ENCODE results near the gene ASAP3. TPM values are rescaled to one million over a fixed set of nuclear protein-coding genes. Genes with fewer than 3 reads are reported as not detected.
A peak's percentile ranks its signal among the peaks of the same experiment; 100 is the strongest.

Gene ASAP3
- total and polyA plus RNA-seq, 2 of the 13 experiments (the other 11 are each of a cell fraction or from before 2014, with no cell fraction given): 32.6 to 37.0 TPM

DNA sequence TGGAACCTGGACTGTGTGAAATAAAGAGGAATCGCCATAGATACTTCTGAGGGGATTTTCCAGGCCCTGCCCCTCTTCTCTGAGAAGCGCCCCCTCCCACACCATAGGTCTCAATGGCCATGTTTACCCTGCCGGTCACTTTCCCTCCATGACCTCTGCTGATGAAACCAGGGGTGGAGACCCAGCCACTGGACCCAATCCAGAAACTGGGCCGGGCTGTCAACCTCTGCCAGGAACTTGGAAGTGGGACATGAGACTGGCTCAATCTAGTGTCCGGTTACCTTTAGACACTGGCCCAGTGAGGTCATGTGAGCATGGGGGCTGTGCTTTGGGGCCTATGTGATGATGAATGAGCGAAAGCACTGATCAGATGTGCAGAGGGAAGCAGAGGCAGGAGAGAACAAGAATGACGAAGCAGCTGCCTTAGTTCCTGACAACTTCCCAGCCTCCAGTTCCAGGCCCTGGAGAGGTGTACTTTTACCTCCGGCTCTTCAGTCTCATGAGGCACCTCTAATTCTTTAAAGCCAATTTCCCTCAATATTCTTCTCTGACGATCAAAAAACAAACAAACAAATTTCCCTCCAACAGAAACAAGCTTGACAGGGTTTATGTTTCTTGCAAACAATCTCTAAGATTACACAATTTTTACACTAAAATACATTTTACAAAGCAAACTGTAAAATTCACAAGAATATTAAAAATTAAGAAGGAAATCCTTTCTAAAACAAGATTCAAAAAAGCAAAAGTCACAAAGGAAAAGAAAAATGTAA, 4.9 kb downstream of the ASAP3 start (continued):
- no peak; the same call in 1 of the 2 replicates for TF ChIP-seq ZBTB42 (CRISPR knock-in tag; IDR thresholded peaks at IDR 0.05)
- TF ChIP-seq SNAI1 (CRISPR knock-in tag; IDR thresholded peaks at IDR 0.05; ENCODE audit: borderline replicate concordance): 0 out of 2 replicates have a peak, but pooled peaks have one; percentile 68
- no peak for TF ChIP-seq ZNF180 (CRISPR knock-in tag; IDR thresholded peaks at IDR 0.05; ENCODE audit: borderline replicate concordance, low read depth)
- no peak for TF ChIP-seq ZNF18 (CRISPR knock-in tag; IDR thresholded peaks at IDR 0.05; ENCODE audit: insufficient replicate concordance)
- TF ChIP-seq FOSL1 (CRISPR knock-in tag; IDR thresholded peaks at IDR 0.05; ENCODE audit: borderline replicate concordance): no peak
- TF ChIP-seq CBX2 (IDR thresholded peaks at IDR 0.05; ENCODE audit: low read depth, low read length): no peak
- no peak for TF ChIP-seq CBX2 (CRISPR knock-in tag; IDR thresholded peaks at IDR 0.05; ENCODE audit: low read depth)
- TF ChIP-seq RNF2 (conservative IDR thresholded peaks at IDR 0.05; ENCODE audit: low read depth): no peak
- 0 out of 2 replicates have a peak, but pooled peaks have one; percentile 16 for TF ChIP-seq TBX3 (IDR thresholded peaks at IDR 0.05; ENCODE audit: borderline replicate concordance)
- 0 out of 2 replicates have a peak, but pooled peaks have one; percentile 15 for TF ChIP-seq ZNF670 (CRISPR knock-in tag; IDR thresholded peaks at IDR 0.05; ENCODE audit: borderline replicate concordance)
- TF ChIP-seq KDM5B (CRISPR knock-in tag; IDR thresholded peaks at IDR 0.05; ENCODE audit: borderline replicate concordance): no peak
- TF ChIP-seq, protein P1, sequence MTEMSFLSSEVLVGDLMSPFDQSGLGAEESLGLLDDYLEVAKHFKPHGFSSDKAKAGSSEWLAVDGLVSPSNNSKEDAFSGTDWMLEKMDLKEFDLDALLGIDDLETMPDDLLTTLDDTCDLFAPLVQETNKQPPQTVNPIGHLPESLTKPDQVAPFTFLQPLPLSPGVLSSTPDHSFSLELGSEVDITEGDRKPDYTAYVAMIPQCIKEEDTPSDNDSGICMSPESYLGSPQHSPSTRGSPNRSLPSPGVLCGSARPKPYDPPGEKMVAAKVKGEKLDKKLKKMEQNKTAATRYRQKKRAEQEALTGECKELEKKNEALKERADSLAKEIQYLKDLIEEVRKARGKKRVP (CRISPR knock-in tag; IDR thresholded peaks at IDR 0.05): peak in 1 of 2 experiments; percentile 99; a peak in 2 of 4 replicates
- no peak for TF ChIP-seq ZNF382 (CRISPR knock-in tag; IDR thresholded peaks at IDR 0.05; ENCODE audit: borderline replicate concordance)
- TF ChIP-seq PRPF4 (IDR thresholded peaks at IDR 0.05; ENCODE audit: low read depth, low read length, poor library complexity, severe bottlenecking): no peak
- TF ChIP-seq ATF7-NPFF (CRISPR knock-in tag; IDR thresholded peaks at IDR 0.05; ENCODE audit: low read depth): no peak
- TF ChIP-seq ZNF329 (CRISPR knock-in tag; IDR thresholded peaks at IDR 0.05; ENCODE audit: low read depth): no peak
- no peak for TF ChIP-seq GPBP1L1 (CRISPR knock-in tag; IDR thresholded peaks at IDR 0.05)
- TF ChIP-seq, protein P2, sequence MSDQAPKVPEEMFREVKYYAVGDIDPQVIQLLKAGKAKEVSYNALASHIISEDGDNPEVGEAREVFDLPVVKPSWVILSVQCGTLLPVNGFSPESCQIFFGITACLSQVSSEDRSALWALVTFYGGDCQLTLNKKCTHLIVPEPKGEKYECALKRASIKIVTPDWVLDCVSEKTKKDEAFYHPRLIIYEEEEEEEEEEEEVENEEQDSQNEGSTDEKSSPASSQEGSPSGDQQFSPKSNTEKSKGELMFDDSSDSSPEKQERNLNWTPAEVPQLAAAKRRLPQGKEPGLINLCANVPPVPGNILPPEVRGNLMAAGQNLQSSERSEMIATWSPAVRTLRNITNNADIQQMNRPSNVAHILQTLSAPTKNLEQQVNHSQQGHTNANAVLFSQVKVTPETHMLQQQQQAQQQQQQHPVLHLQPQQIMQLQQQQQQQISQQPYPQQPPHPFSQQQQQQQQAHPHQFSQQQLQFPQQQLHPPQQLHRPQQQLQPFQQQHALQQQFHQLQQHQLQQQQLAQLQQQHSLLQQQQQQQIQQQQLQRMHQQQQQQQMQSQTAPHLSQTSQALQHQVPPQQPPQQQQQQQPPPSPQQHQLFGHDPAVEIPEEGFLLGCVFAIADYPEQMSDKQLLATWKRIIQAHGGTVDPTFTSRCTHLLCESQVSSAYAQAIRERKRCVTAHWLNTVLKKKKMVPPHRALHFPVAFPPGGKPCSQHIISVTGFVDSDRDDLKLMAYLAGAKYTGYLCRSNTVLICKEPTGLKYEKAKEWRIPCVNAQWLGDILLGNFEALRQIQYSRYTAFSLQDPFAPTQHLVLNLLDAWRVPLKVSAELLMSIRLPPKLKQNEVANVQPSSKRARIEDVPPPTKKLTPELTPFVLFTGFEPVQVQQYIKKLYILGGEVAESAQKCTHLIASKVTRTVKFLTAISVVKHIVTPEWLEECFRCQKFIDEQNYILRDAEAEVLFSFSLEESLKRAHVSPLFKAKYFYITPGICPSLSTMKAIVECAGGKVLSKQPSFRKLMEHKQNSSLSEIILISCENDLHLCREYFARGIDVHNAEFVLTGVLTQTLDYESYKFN (CRISPR knock-in tag; conservative IDR thresholded peaks at IDR 0.05): peak; percentile 89
- no peak for TF ChIP-seq ZNF780A (CRISPR knock-in tag; IDR thresholded peaks at IDR 0.05)
- TF ChIP-seq ZBTB3 (CRISPR knock-in tag; IDR thresholded peaks at IDR 0.05; ENCODE audit: borderline replicate concordance, low read depth): no peak

All from HepG2 (cell line).